A549 treated with GW870086 at 1 μM for 4 hours (cell line): ENCODE results near the gene SHKBP1. TPM values are rescaled to one million over a fixed set of nuclear protein-coding genes. Genes with fewer than 3 reads are reported as not detected.

Experiments
- total RNA-seq: library from RNA; stranded (reverse); fragments of 200-300 nt; extraction: Qiagen RNA extraction; gene quantifications from 5 replicates; pipeline ENCODE4 v1.2.3, GENCODE V29; 2022; ENCODE audit warnings: low read depth

SHKBP1 gene
- 102 to 140 TPM (median 128 TPM) in 5 replicates for total RNA-seq

GRCh38 chr19:40576585-40577451, at the start of gene SHKBP1:
Gene SHKBP1 (plus strand): TSS chr19:40576873. CDS start chr19:40576900, 27 bp downstream.

GRCh38 chr19:40601134-40601974, 24.7 kb downstream of the SHKBP1 start, which contains the start of gene LTBP4:
Gene LTBP4 (plus strand): TSS chr19:40601369. CDS start chr19:40601388, 19 bp downstream.

Other genes starting within 250 kb of the SHKBP1 start
- 22.8 to 30.8 TPM (median 28.8 TPM) in 5 replicates for gene C19orf47, start 228.5 kb upstream of the SHKBP1 start, total RNA-seq
- gene PLD3, start 228.2 kb upstream of the SHKBP1 start, total RNA-seq, result 248 to 259 TPM (median 253 TPM) in 5 replicates
- gene HIPK4, start 186.7 kb upstream of the SHKBP1 start, total RNA-seq, result 0.07 to 0.30 TPM (median 0.24 TPM) in 5 replicates
- 1.2 to 1.4 TPM (median 1.3 TPM) in 5 replicates for gene PRX, start 163.5 kb upstream of the SHKBP1 start, total RNA-seq
- gene SERTAD1, start 150.9 kb upstream of the SHKBP1 start, total RNA-seq, result 23.8 to 40.8 TPM (median 30.8 TPM) in 5 replicates
- 35.9 to 49.7 TPM (median 45.5 TPM) in 5 replicates for gene SERTAD3, start 132.5 kb upstream of the SHKBP1 start, total RNA-seq
- gene BLVRB, start 111.1 kb upstream of the SHKBP1 start, total RNA-seq, result 262 to 364 TPM (median 307 TPM) in 5 replicates
- 0.52 to 0.77 TPM (median 0.65 TPM) in 5 replicates for gene SPTBN4, start 109.9 kb upstream of the SHKBP1 start, total RNA-seq
- 39.9 to 56.8 TPM (median 50.4 TPM) in 5 replicates for gene LTBP4, start 24.5 kb downstream of the SHKBP1 start, total RNA-seq
- 55.3 to 82.4 TPM (median 72.5 TPM) in 5 replicates for gene NUMBL, start 113.8 kb downstream of the SHKBP1 start, total RNA-seq
- gene COQ8B, start 140.0 kb downstream of the SHKBP1 start, total RNA-seq, result 74.3 to 95.8 TPM (median 86.7 TPM) in 5 replicates
- gene ITPKC, start 140.2 kb downstream of the SHKBP1 start, total RNA-seq, result 29.6 to 39.9 TPM (median 35.7 TPM) in 5 replicates
- 14.9 to 18.5 TPM (median 17.5 TPM) in 5 replicates for gene ACTMAP, start 173.6 kb downstream of the SHKBP1 start, total RNA-seq
- 146 to 179 TPM (median 154 TPM) in 5 replicates for gene SNRPA, start 174.3 kb downstream of the SHKBP1 start, total RNA-seq
- not detected in 5 replicates for gene MIA, start 198.6 kb downstream of the SHKBP1 start, total RNA-seq
- gene RAB4B, start 201.4 kb downstream of the SHKBP1 start, total RNA-seq, result 14.1 to 21.1 TPM (median 18.3 TPM) in 5 replicates
- 74.8 to 93.5 TPM (median 90.2 TPM) in 5 replicates for gene EGLN2, start 222.3 kb downstream of the SHKBP1 start, total RNA-seq